Endometrium (tissue), 2 donors: ENCODE results near the gene KRT2.

ENCODE experiments used
- FAIRE-seq: peaks from 2 replicates; lab custom pipeline; 2012; peaks lifted over from hg19 to GRCh38; lab: Jason Lieb, UNC
- donor health status: control.
- donor health status: control.

KRT2 gene

GRCh38 chr12:52614381-52615207 is 37.4 kb downstream of the KRT2 start:
- FAIRE-seq, result no peak

DNA sequence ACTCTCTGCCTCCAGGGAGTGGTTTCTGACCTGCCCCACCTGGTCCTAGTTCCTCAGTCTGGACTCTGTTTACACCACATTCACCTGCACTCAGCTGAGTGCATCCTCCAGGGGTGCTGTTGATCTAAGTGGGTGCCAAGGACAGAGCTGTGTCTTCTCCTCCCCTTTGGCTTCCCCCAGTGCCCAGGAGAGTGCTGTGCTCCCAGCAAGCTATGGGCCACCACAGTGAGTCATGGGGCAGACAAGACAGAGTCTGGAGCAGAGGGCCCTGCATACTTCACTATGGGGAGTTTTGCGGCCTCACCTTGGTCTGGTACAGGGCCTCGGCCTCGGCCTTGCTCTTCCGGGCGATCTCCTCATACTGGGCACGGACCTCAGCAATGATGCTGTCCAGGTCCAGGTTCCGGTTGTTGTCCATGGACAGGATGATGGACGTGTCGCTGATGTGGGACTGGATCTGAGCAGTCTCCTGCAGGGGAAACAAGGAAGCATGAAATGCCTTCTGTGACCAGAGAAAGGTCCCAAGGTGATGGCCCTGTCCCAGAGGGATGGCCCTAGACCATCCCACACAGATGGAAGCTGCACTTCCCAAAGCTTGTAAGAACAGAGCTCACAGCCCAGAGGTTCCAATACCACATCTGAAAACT is 38.5 kb downstream of the KRT2 start:
- FAIRE-seq, result no peak

DNA sequence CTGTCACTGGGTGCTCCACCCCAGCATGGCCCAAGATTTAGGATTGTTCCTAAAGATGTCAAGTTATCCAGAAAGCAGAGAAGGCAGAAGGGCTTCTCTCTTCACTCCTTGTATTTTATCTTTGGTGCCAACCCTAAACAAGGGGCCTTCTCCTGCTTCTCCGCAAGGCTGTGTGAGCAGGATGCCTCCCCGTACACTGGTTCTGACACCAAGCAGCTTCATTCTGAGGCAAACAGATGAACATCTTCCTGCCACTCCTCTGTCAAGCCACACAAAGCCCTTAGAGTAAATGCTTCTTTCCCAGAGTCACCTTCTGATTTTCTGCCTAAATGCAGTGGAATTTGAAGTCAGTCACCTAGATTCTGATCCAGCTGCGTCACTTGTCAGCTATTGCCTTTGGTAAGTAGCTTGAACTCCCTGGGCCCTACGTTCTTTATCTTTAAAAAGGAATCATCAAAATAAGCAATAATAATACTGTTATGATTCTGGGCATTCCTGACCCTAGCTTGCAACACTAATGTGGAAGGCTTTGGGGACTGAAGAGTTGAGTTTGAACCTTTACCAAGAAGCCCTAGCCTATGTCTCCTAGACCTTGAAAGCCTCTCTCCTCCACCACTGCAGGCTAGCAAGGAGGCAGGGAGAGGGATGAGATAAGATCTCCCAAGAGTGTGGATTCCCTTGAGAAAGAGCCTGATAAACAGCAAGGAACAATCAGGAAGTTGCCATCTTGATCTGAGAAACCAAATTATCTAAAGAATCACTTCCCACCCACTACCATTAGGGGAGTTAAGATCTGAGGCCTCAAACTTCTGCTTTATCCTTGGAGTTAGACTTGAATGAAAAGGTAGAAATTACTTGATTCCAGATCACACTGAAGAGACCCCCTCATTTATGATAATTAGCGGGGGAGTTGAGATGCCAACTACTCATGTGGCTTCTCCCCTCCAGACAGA is 39.3 kb downstream of the KRT2 start:
- no peak for FAIRE-seq

DNA sequence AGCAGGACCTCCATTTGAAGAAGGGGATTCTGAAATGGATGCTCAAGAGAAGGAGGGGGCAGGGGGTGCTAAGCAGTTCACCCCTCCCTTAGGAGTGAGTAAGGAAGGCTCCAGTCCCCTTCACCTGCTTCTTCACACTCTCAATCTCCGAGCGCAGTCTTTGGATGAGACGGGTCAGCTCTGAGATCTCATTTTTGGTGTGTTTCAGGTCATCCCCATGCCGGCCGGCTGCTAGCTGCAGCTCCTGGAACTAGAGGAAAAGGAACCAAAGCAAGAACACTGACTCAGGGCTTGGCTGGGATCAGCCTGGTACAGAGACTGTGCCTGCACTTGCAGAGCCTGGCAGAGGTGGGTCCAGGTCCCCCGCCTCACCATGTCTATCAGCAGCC is 40.9 kb downstream of the KRT2 start:
- FAIRE-seq, result no peak

- FAIRE-seq, result no peak
Observed at GRCh38 chr12:52608826-52609630, 43.0 kb downstream of the KRT2 start.

GRCh38 chr12:52608161-52608560 is 43.9 kb downstream of the KRT2 start:
- no peak for FAIRE-seq

DNA sequence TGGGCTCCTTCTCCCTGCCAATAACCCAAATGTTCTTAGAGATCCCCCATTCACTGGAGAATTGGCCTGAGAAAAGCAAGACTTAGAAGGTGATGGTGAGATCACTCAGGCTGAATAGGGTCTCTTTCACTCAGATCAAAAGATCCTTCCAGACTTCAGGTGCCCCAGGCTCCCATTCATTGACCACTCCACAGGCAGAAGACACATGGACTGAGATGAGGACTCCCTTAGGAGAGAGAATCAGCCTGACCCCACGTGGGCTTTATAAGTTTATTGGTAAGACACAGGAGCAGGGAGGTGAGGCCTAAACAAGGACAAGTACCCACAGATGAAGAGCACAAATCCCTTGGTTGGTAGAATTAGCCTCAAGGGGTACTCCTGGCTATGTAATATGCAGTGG is 44.7 kb downstream of the KRT2 start:
- FAIRE-seq, result no peak

- FAIRE-seq, result no peak
Observed at GRCh38 chr12:52606581-52607218, 45.3 kb downstream of the KRT2 start.

DNA sequence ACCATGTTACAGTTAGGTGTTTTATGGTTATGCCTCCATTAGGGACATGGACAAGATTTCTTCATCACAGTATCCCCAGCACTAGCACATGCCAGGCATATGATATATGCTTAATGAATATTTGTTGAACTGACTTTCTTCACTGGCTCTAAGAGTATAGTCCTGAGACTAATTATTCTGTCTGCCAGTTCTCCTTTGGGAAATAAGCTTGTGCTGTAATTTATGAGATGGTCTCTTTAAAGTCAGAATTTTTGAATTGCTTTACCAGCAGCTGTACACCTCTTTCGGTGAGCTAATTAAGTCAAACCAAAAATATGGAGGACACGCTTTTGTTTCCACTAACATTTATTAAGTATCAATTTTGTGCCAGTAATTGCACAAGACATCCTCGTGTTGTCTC is 45.9 kb downstream of the KRT2 start:
- no peak for FAIRE-seq

DNA sequence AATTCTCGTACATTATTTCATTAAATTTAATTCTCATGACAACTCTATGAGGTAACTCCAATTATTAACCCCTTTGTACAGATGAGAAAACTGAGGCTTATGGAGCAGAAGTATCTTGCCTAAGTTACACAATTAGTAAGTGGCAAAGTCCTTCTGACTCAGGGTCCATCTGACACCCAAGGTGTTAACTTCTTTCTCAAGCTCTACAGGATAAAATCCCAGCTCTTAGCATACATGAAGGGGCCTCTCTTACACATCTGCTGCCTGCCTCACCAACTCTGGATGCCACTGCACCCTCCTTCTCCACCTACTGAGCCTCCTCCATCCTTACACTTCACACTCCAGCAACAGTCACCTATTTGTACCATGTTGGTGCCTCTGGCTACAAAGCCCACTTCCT is 46.5 kb downstream of the KRT2 start:
- no peak for FAIRE-seq

DNA sequence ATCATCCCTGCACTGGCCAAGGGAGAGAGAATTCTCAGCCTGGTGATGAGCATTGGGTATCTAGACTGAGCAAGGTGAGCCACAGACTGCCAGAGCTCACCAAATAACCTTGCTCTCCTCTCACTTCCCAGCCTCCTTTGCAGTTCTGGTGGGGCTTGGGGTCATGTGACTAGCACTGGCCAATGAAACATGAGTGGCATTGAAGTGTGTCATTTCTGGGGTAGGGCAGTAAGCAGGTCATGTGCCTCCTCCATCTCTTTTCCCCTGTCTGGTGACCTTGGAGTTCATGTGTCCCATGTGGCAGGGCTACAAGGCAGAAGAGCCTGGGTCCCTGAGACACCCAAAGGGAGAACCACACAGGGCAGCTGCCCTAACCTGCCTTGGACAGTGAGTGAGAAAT is 47.2 kb downstream of the KRT2 start:
- no peak for FAIRE-seq

DNA sequence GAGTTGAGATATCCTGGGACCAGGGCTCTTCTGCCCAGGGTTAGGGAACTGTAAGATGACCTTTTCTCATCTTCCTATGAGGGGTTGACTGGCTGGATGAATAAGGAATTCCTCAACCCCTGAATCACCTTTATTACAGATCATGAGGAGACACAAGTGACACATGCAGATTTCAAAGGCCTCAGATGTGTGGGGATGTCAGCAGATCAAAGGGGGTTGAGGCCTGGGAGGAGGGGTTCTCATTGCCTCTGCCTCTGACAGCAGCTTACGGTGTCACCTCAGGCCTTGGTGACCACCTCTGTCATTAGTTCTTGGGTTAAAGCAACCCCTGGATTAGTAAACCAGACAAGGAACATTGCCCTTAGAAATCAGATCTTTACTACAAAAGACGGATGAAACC is 48.7 kb downstream of the KRT2 start:
- no peak for FAIRE-seq

DNA sequence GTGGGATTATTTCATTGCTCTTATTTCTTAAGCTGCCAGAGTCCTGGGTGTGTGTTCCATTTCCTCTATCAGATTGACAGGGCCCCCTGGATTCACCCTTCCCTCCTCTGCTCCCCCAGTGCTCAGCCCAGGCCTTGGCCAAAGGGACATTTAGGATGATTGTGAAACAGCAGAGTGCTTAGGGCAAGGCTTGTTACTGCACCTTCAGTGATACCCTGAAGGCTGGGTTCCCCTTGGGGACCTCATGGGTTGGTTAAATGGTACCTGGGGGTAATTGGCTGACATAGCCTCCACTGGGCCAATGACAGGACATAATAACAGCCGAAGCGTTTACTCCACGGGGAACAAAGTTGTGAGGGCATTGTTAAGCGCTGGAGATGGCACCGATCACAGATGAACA is 49.5 kb downstream of the KRT2 start:
- no peak for FAIRE-seq

DNA sequence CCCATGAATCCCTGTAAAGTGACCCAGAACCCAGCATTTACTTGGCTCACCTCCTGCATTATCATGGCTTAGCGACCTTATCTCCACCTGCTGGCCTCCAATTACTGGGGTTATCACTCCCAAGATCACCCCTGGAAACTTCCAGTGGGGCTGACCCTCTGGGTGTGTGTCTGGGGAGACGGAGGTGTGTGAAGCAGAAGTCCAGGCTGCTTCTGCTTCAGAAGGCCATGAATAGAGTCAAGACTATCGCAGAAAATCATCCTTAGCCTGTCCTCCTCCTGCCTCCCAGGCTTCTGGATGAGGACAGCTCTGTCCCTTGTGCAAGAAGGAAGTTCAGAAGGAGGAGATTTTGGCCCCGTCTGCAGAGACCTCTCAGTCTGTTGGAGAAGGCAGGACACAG is 50.3 kb downstream of the KRT2 start:
- FAIRE-seq, result no peak

DNA sequence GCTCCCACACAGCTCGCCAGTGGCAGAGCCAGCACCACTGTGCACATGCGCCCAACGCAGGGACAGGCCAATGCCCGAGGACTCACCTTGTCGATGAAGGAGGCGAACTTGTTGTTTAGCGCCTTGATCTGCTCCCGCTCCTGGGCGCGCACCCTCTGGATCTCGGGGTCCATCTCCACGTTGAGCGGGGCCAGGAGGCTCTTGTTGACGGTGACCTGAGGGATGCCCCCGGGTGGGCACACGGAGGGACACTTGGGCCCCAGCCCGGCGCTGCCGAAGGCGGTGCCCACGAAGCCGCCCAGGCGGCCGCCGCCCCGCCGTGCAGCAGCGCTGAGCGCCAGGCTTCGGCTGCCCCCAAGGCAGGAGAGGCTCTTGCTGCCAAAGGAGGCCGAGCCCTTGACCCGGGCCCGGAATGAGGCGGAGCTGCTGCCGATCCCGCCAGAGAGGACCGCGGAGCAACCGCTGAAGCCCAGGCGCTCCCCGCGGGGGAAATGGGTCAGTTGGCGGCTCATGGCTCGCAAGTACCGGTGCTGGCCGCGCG is 51.0 kb downstream of the KRT2 start, which contains the start of gene KRT72:
KRT72 (minus strand) TSS at position 523 of the 541 bp plus-strand sequence; CDS start at position 512, 11 bp downstream.
- no peak for FAIRE-seq

- no peak for FAIRE-seq
Observed at GRCh38 chr12:52600475-52600874, 51.5 kb downstream of the KRT2 start.

GRCh38 chr12:52600071-52600470 is 51.9 kb downstream of the KRT2 start:
- no peak for FAIRE-seq

DNA sequence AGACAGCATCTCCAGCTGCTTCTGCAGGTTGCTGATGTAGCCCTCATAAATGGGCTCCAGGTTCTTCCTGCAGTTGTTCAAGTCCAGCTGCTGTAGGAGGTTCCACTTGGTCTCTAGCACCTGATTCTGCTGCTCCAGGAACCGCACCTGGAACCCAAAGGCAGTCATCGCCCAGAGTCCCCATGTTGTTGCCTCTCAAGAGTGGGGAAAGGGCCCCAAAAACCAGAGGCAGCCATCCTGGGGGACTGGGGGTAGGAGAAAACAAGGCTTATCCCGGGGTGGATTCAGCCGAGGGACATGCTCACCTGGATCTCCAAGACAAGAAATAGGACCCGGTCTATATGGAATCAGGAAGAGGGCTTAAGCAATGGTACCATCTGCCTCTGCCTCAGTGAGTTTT is 53.0 kb downstream of the KRT2 start:
- FAIRE-seq, result no peak
